ENCODE measurements around the gene N4BP3. TPM values are rescaled to one million over a fixed set of nuclear protein-coding genes. Genes with fewer than 3 reads are reported as not detected.

Gene N4BP3
- total and polyA plus RNA-seq, 12 donors, result 0.31 to 2.6 (median 0.89) TPM

DNA sequence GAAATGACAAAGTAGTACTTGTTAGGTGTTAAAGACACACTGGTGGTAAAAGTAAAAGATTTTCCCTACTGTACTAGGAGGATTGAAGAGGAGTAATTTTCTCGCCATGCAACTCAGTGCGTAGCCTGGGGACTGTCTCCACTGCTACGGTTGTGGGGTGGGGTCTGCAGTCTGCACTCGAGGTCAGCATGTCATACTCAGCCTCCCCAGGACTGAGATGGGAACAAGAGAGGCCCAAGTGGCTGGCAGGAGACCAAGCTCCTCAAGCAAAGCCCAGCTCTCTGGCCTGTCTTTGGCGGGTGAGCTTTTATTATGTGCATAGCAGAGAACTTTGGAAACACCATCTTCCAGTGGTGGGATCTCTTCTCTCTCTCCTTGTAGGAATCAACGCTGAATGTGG lies 29.9 kb downstream of the N4BP3 start:
- TF ChIP-seq POLR2A (IDR thresholded peaks at IDR 0.05), result no peak
- TF ChIP-seq, protein P1, sequence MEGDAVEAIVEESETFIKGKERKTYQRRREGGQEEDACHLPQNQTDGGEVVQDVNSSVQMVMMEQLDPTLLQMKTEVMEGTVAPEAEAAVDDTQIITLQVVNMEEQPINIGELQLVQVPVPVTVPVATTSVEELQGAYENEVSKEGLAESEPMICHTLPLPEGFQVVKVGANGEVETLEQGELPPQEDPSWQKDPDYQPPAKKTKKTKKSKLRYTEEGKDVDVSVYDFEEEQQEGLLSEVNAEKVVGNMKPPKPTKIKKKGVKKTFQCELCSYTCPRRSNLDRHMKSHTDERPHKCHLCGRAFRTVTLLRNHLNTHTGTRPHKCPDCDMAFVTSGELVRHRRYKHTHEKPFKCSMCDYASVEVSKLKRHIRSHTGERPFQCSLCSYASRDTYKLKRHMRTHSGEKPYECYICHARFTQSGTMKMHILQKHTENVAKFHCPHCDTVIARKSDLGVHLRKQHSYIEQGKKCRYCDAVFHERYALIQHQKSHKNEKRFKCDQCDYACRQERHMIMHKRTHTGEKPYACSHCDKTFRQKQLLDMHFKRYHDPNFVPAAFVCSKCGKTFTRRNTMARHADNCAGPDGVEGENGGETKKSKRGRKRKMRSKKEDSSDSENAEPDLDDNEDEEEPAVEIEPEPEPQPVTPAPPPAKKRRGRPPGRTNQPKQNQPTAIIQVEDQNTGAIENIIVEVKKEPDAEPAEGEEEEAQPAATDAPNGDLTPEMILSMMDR (IDR thresholded peaks at IDR 0.05), result no peak
- 80 to 88% (median 84%) methylated on average over 6 of the region's 6 CpGs for WGBS, 4 donors
- no peaks in the 10 kb centered on the region for H3K9me3 ChIP-seq (replicated peaks in 1 of 3)
- no peaks in the 10 kb centered on the region for H3K27me3 ChIP-seq
- intact Hi-C loops (cut with DNase I), result no loop called here
- H3K27ac ChIP-seq, result no peak overlapping the region
- peaks cover 0 to 86% of the 10 kb centered on the region in 2 donors for H3K36me3 ChIP-seq (replicated peaks in 1 of 2)
- H3K4me1 ChIP-seq (replicated peaks in 1 of 2), result no peaks in the 10 kb centered on the region
- no peak for DNase-seq
- H3K4me3 ChIP-seq, result no peak overlapping the region

DNA sequence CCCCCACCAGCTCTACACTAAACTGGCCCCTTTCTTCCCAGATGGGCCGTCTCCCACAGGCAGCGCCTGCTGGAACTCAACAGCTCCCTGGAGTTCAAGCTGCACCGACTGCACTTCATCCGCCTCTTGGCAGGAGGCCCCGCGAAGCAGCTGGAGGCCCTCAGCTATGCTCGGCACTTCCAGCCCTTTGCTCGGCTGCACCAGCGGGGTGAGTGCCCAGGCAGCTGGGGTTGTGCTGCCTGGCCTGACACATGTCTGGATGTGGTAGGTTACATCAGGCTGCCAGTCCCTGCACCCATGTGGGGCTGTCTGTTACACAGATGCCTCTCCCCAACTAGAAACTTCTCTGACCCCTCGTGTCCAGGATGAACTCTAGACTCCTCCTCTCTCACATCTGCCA lies 30.6 kb downstream of the N4BP3 start:
- TF ChIP-seq, protein P1 (IDR thresholded peaks at IDR 0.05), result no peak
- TF ChIP-seq POLR2A (IDR thresholded peaks at IDR 0.05), result no peak
- no peak overlapping the region for H3K4me3 ChIP-seq
- H3K27ac ChIP-seq, result no peak overlapping the region
- H3K27me3 ChIP-seq, result no peaks in the 10 kb centered on the region
- H3K9me3 ChIP-seq (replicated peaks in 1 of 3), result no peaks in the 10 kb centered on the region
- H3K4me1 ChIP-seq (replicated peaks in 1 of 2), result no peaks in the 10 kb centered on the region
- intact Hi-C loops (cut with DNase I), result no loop called here
- 69 to 78% (median 74%) methylated on average over 5 to 10 of the region's 10 CpGs for WGBS, 4 donors
- peaks cover 0 to 88% of the 10 kb centered on the region in 2 donors for H3K36me3 ChIP-seq (replicated peaks in 1 of 2)
- DNase-seq, result peak in 2 of 7 donors; percentile 23 to 30

DNA sequence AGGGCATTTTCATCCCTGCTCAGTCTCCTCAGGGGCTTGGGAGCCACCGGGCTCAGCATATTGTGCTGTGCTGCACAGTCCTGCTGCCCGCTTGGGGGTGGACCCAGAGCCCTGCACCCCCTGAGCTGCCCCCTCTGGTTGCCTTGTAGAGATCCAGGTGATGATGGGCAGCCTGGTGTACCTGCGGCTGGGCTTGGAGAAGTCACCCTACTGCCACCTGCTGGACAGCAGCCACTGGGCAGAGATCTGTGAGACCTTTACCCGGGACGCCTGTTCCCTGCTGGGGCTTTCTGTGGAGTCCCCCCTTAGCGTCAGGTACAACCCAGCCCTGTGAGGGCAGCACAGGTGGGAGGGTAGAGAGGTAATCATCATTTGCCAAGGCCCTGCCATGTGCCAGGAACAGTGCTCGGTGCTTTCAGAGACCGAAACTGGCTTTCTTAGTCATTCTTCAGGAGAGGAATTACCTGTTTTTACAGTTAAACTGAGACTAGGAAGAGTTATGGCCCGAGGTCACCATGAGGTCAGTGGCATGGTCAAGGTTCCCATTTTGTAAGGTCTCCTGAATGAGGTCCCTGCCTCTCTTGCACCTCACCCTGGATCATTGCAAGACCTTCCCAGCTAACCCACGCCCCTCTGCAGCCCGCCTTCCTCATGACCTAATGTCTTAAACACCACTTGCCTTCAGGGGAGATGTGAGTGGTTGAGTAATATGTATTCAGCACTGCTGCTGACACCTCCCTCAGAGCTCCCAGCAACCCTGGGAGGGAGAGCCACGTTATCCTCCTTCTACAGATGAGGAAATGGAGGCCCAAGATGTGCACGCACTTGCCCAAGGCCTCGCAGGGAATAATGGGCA lies 32.9 kb downstream of the N4BP3 start:
- DNase-seq, result peak in 6 of 7 donors; percentile 58 to 85 (median 66)
- no peak for TF ChIP-seq POLR2A (IDR thresholded peaks at IDR 0.05)
- TF ChIP-seq, protein P1 (IDR thresholded peaks at IDR 0.05), result peak; percentile 38 to 65 (median 56)
- peaks cover 0 to 96% of the 10 kb centered on the region in 2 donors for H3K36me3 ChIP-seq (replicated peaks in 1 of 2)
- no peaks in the 10 kb centered on the region for H3K27me3 ChIP-seq
- no peak overlapping the region for H3K27ac ChIP-seq
- 50 to 61% (median 55%) methylated on average over 11 to 14 of the region's 14 CpGs for WGBS, 4 donors
- intact Hi-C loops (cut with DNase I), result loop anchor here in 1 of 2 donors (5.0 kb wide), 1 partner anchor 69 kb away; no protein-coding TSS in a partner anchor
- peaks cover 3 to 5% of the 10 kb centered on the region in 2 donors for H3K4me1 ChIP-seq (replicated peaks in 1 of 2)
- no peaks in the 10 kb centered on the region for H3K9me3 ChIP-seq (replicated peaks in 1 of 3)
- no peak overlapping the region for H3K4me3 ChIP-seq

DNA sequence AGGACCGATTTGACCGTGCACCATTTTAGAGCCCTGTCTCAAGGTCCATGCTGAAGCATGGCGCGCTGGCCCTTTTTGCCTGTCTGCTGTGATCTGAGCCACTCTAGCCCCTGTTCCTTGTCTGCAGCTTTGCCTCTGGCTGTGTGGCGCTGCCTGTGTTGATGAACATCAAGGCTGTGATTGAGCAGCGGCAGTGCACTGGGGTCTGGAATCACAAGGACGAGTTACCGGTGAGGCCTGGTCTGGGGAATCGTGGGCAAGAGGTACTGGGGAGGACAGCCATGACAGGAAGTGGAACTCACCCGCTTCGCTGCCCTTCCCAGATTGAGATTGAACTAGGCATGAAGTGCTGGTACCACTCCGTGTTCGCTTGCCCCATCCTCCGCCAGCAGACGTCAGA lies 34.1 kb downstream of the N4BP3 start:
- H3K36me3 ChIP-seq (replicated peaks in 1 of 2), result peaks cover 0 to 89% of the 10 kb centered on the region in 2 donors

More for the DNA sequence above, 34.1 kb downstream of the N4BP3 start:
- no peak overlapping the region for H3K27ac ChIP-seq
- H3K4me3 ChIP-seq, result no peak overlapping the region
- peaks cover 11 to 17% of the 10 kb centered on the region in 2 donors for H3K4me1 ChIP-seq (replicated peaks in 1 of 2)
- TF ChIP-seq, protein P1 (IDR thresholded peaks at IDR 0.05), result no peak
- no peak for TF ChIP-seq POLR2A (IDR thresholded peaks at IDR 0.05)
- WGBS, 4 donors, result 83 to 91% (median 88%) methylated on average over 14 to 15 of the region's 15 CpGs
- DNase-seq, result no peak
- no peaks in the 10 kb centered on the region for H3K27me3 ChIP-seq
- intact Hi-C loops (cut with DNase I), result loop anchor here in 1 of 2 donors (5.0 kb wide), 1 partner anchor 70 kb away; no protein-coding TSS in a partner anchor
- no peaks in the 10 kb centered on the region for H3K9me3 ChIP-seq (replicated peaks in 1 of 3)
